ENCODE measurements around the gene TBC1D20.

TBC1D20 gene

GRCh38 chr20:401682-402495 lies 60.4 kb downstream of the TBC1D20 start:
- H3K27ac ChIP-seq (ENCODE audit: low read depth, low read length), result no peak overlapping the region
- no peak overlapping the region for H4K8ac ChIP-seq (ENCODE audit: low read depth, low read length)
- no CpG with 5 or more reads among the region's 9 CpGs for whole genome bisulfite sequencing (ENCODE audit: extremely low coverage, insufficient coverage, low lambda C conversion rate)
- peak; percentile 42 for DNase-seq
- H3K23ac ChIP-seq (ENCODE audit: low read length), result no peak overlapping the region
- no peak overlapping the region for H3K9ac ChIP-seq (ENCODE audit: low read length)
- no peaks in the 10 kb centered on the region for H3K36me3 ChIP-seq (ENCODE audit: control insufficient read depth, insufficient read depth, low read length)
- H3K79me1 ChIP-seq (ENCODE audit: low read length), result no peaks in the 10 kb centered on the region
- no peak overlapping the region for H3K4me3 ChIP-seq (ENCODE audit: low read length)
- H3K27me3 ChIP-seq (ENCODE audit: insufficient read depth, low read length, poor library complexity), result no peaks in the 10 kb centered on the region
- no peak overlapping the region for H2BK15ac ChIP-seq (replicated peaks; ENCODE audit: low read depth)
- H3K4me1 ChIP-seq (ENCODE audit: control insufficient read depth, low read depth, low read length), result no peaks in the 10 kb centered on the region
- no peak overlapping the region for H4K5ac ChIP-seq (ENCODE audit: low read length)
- no peak overlapping the region for H2BK5ac ChIP-seq (ENCODE audit: low read length)
- H3K79me2 ChIP-seq (ENCODE audit: control insufficient read depth, insufficient read depth, low read length), result no peaks in the 10 kb centered on the region
- H3K4ac ChIP-seq (ENCODE audit: low read depth, low read length), result no peak overlapping the region
- H2AK5ac ChIP-seq (ENCODE audit: low read length), result no peak overlapping the region
- no peak overlapping the region for H3K56ac ChIP-seq (ENCODE audit: low read length)
- H3K4me2 ChIP-seq (ENCODE audit: low read length), result no peak overlapping the region
- H2BK120ac ChIP-seq (ENCODE audit: low read depth, low read length), result no peak overlapping the region
- no peak overlapping the region for H3K18ac ChIP-seq (ENCODE audit: low read length)

GRCh38 chr20:400454-401275 lies 61.7 kb downstream of the TBC1D20 start:
- no peaks in the 10 kb centered on the region for H3K4me1 ChIP-seq (ENCODE audit: control insufficient read depth, low read depth, low read length)
- H3K79me1 ChIP-seq (ENCODE audit: low read length), result no peaks in the 10 kb centered on the region
- no peak overlapping the region for H2BK5ac ChIP-seq (ENCODE audit: low read length)
- no peak overlapping the region for H2BK120ac ChIP-seq (ENCODE audit: low read depth, low read length)
- no peak overlapping the region for H3K27ac ChIP-seq (ENCODE audit: low read depth, low read length)
- no peak overlapping the region for H3K23ac ChIP-seq (ENCODE audit: low read length)
- no peak overlapping the region for H3K4me2 ChIP-seq (ENCODE audit: low read length)
- peak; percentile 19 for DNase-seq
- H2BK15ac ChIP-seq (replicated peaks; ENCODE audit: low read depth), result no peak overlapping the region
- H3K79me2 ChIP-seq (ENCODE audit: control insufficient read depth, insufficient read depth, low read length), result no peaks in the 10 kb centered on the region
- no peak overlapping the region for H3K4me3 ChIP-seq (ENCODE audit: low read length)
- H4K5ac ChIP-seq (ENCODE audit: low read length), result no peak overlapping the region
- no peak overlapping the region for H3K4ac ChIP-seq (ENCODE audit: low read depth, low read length)
- H3K56ac ChIP-seq (ENCODE audit: low read length), result no peak overlapping the region
- H2AK5ac ChIP-seq (ENCODE audit: low read length), result no peak overlapping the region
- H3K9ac ChIP-seq (ENCODE audit: low read length), result no peak overlapping the region
- H3K27me3 ChIP-seq (ENCODE audit: insufficient read depth, low read length, poor library complexity), result no peaks in the 10 kb centered on the region
- no peak overlapping the region for H4K8ac ChIP-seq (ENCODE audit: low read depth, low read length)
- WGBS (ENCODE audit: extremely low coverage, insufficient coverage, low lambda C conversion rate), result no CpG with 5 or more reads among the region's 5 CpGs
- H3K36me3 ChIP-seq (ENCODE audit: control insufficient read depth, insufficient read depth, low read length), result no peaks in the 10 kb centered on the region
- H3K18ac ChIP-seq (ENCODE audit: low read length), result no peak overlapping the region

- Histone ChIP-seq H3K4ac (ENCODE audit: low read depth, low read length) (no peak overlapping the region), H3K4me1 (ENCODE audit: control insufficient read depth, low read depth, low read length) (no peaks in the 10 kb centered on the region), H2BK5ac (ENCODE audit: low read length) (no peak overlapping the region), H3K27ac (ENCODE audit: low read depth, low read length) (no peak overlapping the region), H3K79me2 (ENCODE audit: control insufficient read depth, insufficient read depth, low read length) (no peaks in the 10 kb centered on the region), H3K18ac (ENCODE audit: low read length) (no peak overlapping the region), H4K5ac (ENCODE audit: low read length) (no peak overlapping the region), H3K9ac (ENCODE audit: low read length) (no peak overlapping the region), H3K27me3 (ENCODE audit: insufficient read depth, low read length, poor library complexity) (no peaks in the 10 kb centered on the region), H3K79me1 (ENCODE audit: low read length) (no peaks in the 10 kb centered on the region), H2AK5ac (ENCODE audit: low read length) (no peak overlapping the region), H2BK15ac (replicated peaks; ENCODE audit: low read depth) (no peak overlapping the region), H3K4me3 (ENCODE audit: low read length) (no peak overlapping the region), H4K8ac (ENCODE audit: low read depth, low read length) (no peak overlapping the region), H3K4me2 (ENCODE audit: low read length) (no peak overlapping the region), H3K36me3 (ENCODE audit: control insufficient read depth, insufficient read depth, low read length) (no peaks in the 10 kb centered on the region), H3K23ac (ENCODE audit: low read length) (no peak overlapping the region), H2BK120ac (ENCODE audit: low read depth, low read length) (no peak overlapping the region), H3K56ac (ENCODE audit: low read length) (no peak overlapping the region)
- no CpG with 5 or more reads among the region's 2 CpGs for WGBS (ENCODE audit: extremely low coverage, insufficient coverage, low lambda C conversion rate)
- DNase-seq, result no peak
These were observed 62.2 kb downstream of the TBC1D20 start for GRCh38 chr20:400128-400453.

GRCh38 chr20:399182-399707 lies 63.1 kb downstream of the TBC1D20 start:
- Histone ChIP-seq H3K36me3 (ENCODE audit: control insufficient read depth, insufficient read depth, low read length) (no peaks in the 10 kb centered on the region), H3K79me1 (ENCODE audit: low read length) (no peaks in the 10 kb centered on the region), H3K18ac (ENCODE audit: low read length) (no peak overlapping the region), H2BK120ac (ENCODE audit: low read depth, low read length) (no peak overlapping the region), H4K5ac (ENCODE audit: low read length) (no peak overlapping the region), H2BK15ac (replicated peaks; ENCODE audit: low read depth) (no peak overlapping the region), H3K4me2 (ENCODE audit: low read length) (no peak overlapping the region), H3K4me3 (ENCODE audit: low read length) (no peak overlapping the region), H3K27me3 (ENCODE audit: insufficient read depth, low read length, poor library complexity) (no peaks in the 10 kb centered on the region), H3K27ac (ENCODE audit: low read depth, low read length) (no peak overlapping the region), H2AK5ac (ENCODE audit: low read length) (no peak overlapping the region), H3K9ac (ENCODE audit: low read length) (no peak overlapping the region), H2BK5ac (ENCODE audit: low read length) (no peak overlapping the region), H3K56ac (ENCODE audit: low read length) (no peak overlapping the region), H3K23ac (ENCODE audit: low read length) (no peak overlapping the region), H3K4ac (ENCODE audit: low read depth, low read length) (no peak overlapping the region), H3K4me1 (ENCODE audit: control insufficient read depth, low read depth, low read length) (no peaks in the 10 kb centered on the region), H3K79me2 (ENCODE audit: control insufficient read depth, insufficient read depth, low read length) (no peaks in the 10 kb centered on the region), H4K8ac (ENCODE audit: low read depth, low read length) (no peak overlapping the region)
- WGBS (ENCODE audit: extremely low coverage, insufficient coverage, low lambda C conversion rate), result no CpG with 5 or more reads among the region's 9 CpGs
- DNase-seq, result no peak

- H3K79me2 ChIP-seq (ENCODE audit: control insufficient read depth, insufficient read depth, low read length), result no peaks in the 10 kb centered on the region
- H3K56ac ChIP-seq (ENCODE audit: low read length), result no peak overlapping the region
- WGBS (ENCODE audit: extremely low coverage, insufficient coverage, low lambda C conversion rate), result no CpG with 5 or more reads among the region's 6 CpGs
- no peak overlapping the region for H3K4ac ChIP-seq (ENCODE audit: low read depth, low read length)
- H3K23ac ChIP-seq (ENCODE audit: low read length), result no peak overlapping the region
- no peaks in the 10 kb centered on the region for H3K36me3 ChIP-seq (ENCODE audit: control insufficient read depth, insufficient read depth, low read length)
- no peak overlapping the region for H3K9ac ChIP-seq (ENCODE audit: low read length)
- no peak overlapping the region for H4K5ac ChIP-seq (ENCODE audit: low read length)
- no peak overlapping the region for H3K27ac ChIP-seq (ENCODE audit: low read depth, low read length)
- no peak overlapping the region for H4K8ac ChIP-seq (ENCODE audit: low read depth, low read length)
- no peak overlapping the region for H3K18ac ChIP-seq (ENCODE audit: low read length)
- no peak overlapping the region for H3K4me3 ChIP-seq (ENCODE audit: low read length)
- H3K79me1 ChIP-seq (ENCODE audit: low read length), result no peaks in the 10 kb centered on the region
- no peak overlapping the region for H2BK15ac ChIP-seq (replicated peaks; ENCODE audit: low read depth)
- no peak for DNase-seq
- no peak overlapping the region for H2BK5ac ChIP-seq (ENCODE audit: low read length)
- H2AK5ac ChIP-seq (ENCODE audit: low read length), result no peak overlapping the region
- H3K27me3 ChIP-seq (ENCODE audit: insufficient read depth, low read length, poor library complexity), result no peaks in the 10 kb centered on the region
- H3K4me1 ChIP-seq (ENCODE audit: control insufficient read depth, low read depth, low read length), result no peaks in the 10 kb centered on the region
- no peak overlapping the region for H2BK120ac ChIP-seq (ENCODE audit: low read depth, low read length)
- no peak overlapping the region for H3K4me2 ChIP-seq (ENCODE audit: low read length)
These were observed 64.7 kb downstream of the TBC1D20 start for GRCh38 chr20:397432-398237.

Measured in mesendoderm (in vitro differentiated cells).